Stomach (tissue), 9 donors: ENCODE results near the gene ZNF155. TPM values are rescaled to one million over a fixed set of nuclear protein-coding genes. Genes with fewer than 3 reads are reported as not detected.

Source experiments
- DNase-seq, 2 donors: peaks; one replicate each; pipeline versions ENCODE4 v3.0.0 to v3.0.0-alpha.2; 2013 to 2019
- H3K27ac ChIP-seq, 5 donors: fragments of 200-600 bp in 4 of 5; sonication (generic) in 4 of 5; one replicate each; pipeline ENCODE4 v1.5.1; 2013 to 2019; ENCODE audit warnings: mild to moderate bottlenecking in 1 of 5, moderate library complexity in 1 of 5
- H3K27me3 ChIP-seq, 3 donors: fragments of 200-600 bp; sonication (generic); one replicate each; pipeline ENCODE4 v1.5.1; 2017 to 2019; ENCODE audit warnings: mixed run types in 1 of 3
- H3K36me3 ChIP-seq, 4 donors: fragments of 200-600 bp; sonication (generic); 1 replicate in 3 of 4; 2 replicates in 1 of 4; pipeline ENCODE4 v1.5.1; 2016 to 2019
- H3K4me1 ChIP-seq, 4 donors: fragments of 200-600 bp; sonication (generic); one replicate each; pipeline ENCODE4 v1.5.1; 2016 to 2019
- H3K4me3 ChIP-seq, 4 donors: fragments of 200-600 bp; sonication (generic) in 3 of 4; one replicate each; pipeline ENCODE4 v1.5.1; 2016 to 2019; ENCODE audit warnings: mild to moderate bottlenecking in 1 of 4
- H3K9me3 ChIP-seq, 4 donors: fragments of 200-600 bp; sonication (generic); one replicate each; pipeline ENCODE4 v1.5.1; 2016 to 2019
- CTCF ChIP-seq, 7 experiments: fragments of 450-650 bp in 4 of 7; fragments of 200-600 bp in 3 of 7; sonication (generic) in 3 of 7; IDR thresholded peaks; one replicate each; pipeline ENCODE4 v1.5.1; 2016 to 2019; ENCODE audit warnings: antibody characterized with exemption in 7 of 7, control low read depth in 2 of 7, mild to moderate bottlenecking in 1 of 7
- EP300 ChIP-seq: sonication (generic); formaldehyde crosslinking; IDR thresholded peaks from one replicate; pipeline ENCODE4 v1.6.1; 2017; ENCODE audit warnings: antibody characterized with exemption
- POLR2A ChIP-seq, 4 donors: fragments of 450-650 bp; IDR thresholded peaks; one replicate each; pipeline ENCODE4 v1.6.1; 2016; ENCODE audit warnings: antibody characterized with exemption in 4 of 4, control low read depth in 2 of 4, mild to moderate bottlenecking in 1 of 4, moderate library complexity in 1 of 4
- POLR2AphosphoS5 ChIP-seq, 3 donors: sonication (generic); formaldehyde crosslinking; IDR thresholded peaks; one replicate each; pipeline ENCODE4 v1.6.1; 2016; ENCODE audit warnings: antibody characterized with exemption in 3 of 3
- WGBS, 5 donors: extraction: QIAGEN DNeasy Blood & Tissue Kit in 3 of 5; methylation state at CpG; one replicate each; pipeline versions ENCODE4 v1.1.5 to v1.1.7; 2013 to 2018; 5-methylcytosine and 5-hydroxymethylcytosine counted together
- intact Hi-C: fragments of 100-400 bp; cut with DNase I; formaldehyde crosslinking; loops from one replicate; pipeline ENCODE4 v1.15.1; 2023; ENCODE audit warnings: low total_unique reads
- polyA plus RNA-seq, 3 donors: library from polyadenylated mRNA; stranded (reverse); fragments of 200-250 nt; gene quantifications; one replicate each; pipeline ENCODE4 v1.2.3, GENCODE V29; 2013
- total RNA-seq, 5 donors: library from RNA; depleted of rRNA; stranded (reverse); fragments of >200 nt; gene quantifications; one replicate each; pipeline versions ENCODE4 v1.1.0 to v1.2.3, GENCODE V29; 2014 to 2016
- donor health status: healthy with polysubstance abuse.
- donor health status: Bipolar disorder and iron deficiency.
- donor health status: healthy.

ZNF155 gene
- total and polyA plus RNA-seq, 8 donors: 3.7 to 9.4 (median 4.7) TPM; not detected in 1

GRCh38 chr19:43966079-43966694 lies 17.8 kb upstream of the ZNF155 start:
- intact Hi-C loops: no loop called here
- WGBS, 5 donors: 92 to 99% (median 95%) methylated on average over 3 of the region's 3 CpGs
- H3K4me3 ChIP-seq: no peak overlapping the region
- no peaks in the 10 kb centered on the region for H3K4me1 ChIP-seq
- H3K36me3 ChIP-seq: peaks cover 41 to 100% (median 75%) of the 10 kb centered on the region in 4 donors
- TF ChIP-seq POLR2A (IDR thresholded peaks at IDR 0.05): no peak
- TF ChIP-seq CTCF (IDR thresholded peaks at IDR 0.05): no peak
- no peak for TF ChIP-seq EP300
- TF ChIP-seq POLR2AphosphoS5 (IDR thresholded peaks at IDR 0.05): no peak
- peaks cover 62 to 100% (median 98%) of the 10 kb centered on the region in 4 donors for H3K9me3 ChIP-seq
- DNase-seq: no peak
- no peaks in the 10 kb centered on the region for H3K27me3 ChIP-seq
- H3K27ac ChIP-seq: no peak overlapping the region

- DNase-seq: no peak
- peaks cover 45 to 100% (median 88%) of the 10 kb centered on the region in 4 donors for H3K9me3 ChIP-seq
- no peaks in the 10 kb centered on the region for H3K27me3 ChIP-seq
- TF ChIP-seq POLR2A (IDR thresholded peaks at IDR 0.05): no peak
- TF ChIP-seq CTCF (IDR thresholded peaks at IDR 0.05): no peak
- TF ChIP-seq EP300: no peak
- no peak for TF ChIP-seq POLR2AphosphoS5 (IDR thresholded peaks at IDR 0.05)
- H3K4me3 ChIP-seq: no peak overlapping the region
- WGBS, 5 donors: 83 to 94% (median 88%) methylated on average over 1 of the region's 1 CpG
- H3K27ac ChIP-seq: no peak overlapping the region
- intact Hi-C loops: no loop called here
- no peaks in the 10 kb centered on the region for H3K4me1 ChIP-seq
- H3K36me3 ChIP-seq: peaks cover 0 to 19% (median 0%) of the 10 kb centered on the region in 4 donors
Measured at GRCh38 chr19:43976732-43977131, 7.3 kb upstream of the ZNF155 start.

GRCh38 chr19:43983544-43983911 lies 460 bp upstream of the ZNF155 start:
- peaks cover under 1 to 8% (median 5%) of the 10 kb centered on the region in 4 donors for H3K36me3 ChIP-seq
- peak overlapping the region; percentile 67 to 92 (median 76) for H3K4me3 ChIP-seq
- TF ChIP-seq CTCF (IDR thresholded peaks at IDR 0.05): no peak
- TF ChIP-seq EP300: no peak
- TF ChIP-seq POLR2A (IDR thresholded peaks at IDR 0.05): no peak
- no peak for TF ChIP-seq POLR2AphosphoS5 (IDR thresholded peaks at IDR 0.05)
- peaks cover 6 to 22% (median 16%) of the 10 kb centered on the region in 4 donors for H3K4me1 ChIP-seq
- peaks cover 5 to 42% (median 31%) of the 10 kb centered on the region in 4 donors for H3K9me3 ChIP-seq
- intact Hi-C loops: no loop called here
- H3K27me3 ChIP-seq: no peaks in the 10 kb centered on the region
- peak overlapping the region in 4 of 5 donors; percentile 70 to 87 (median 80) for H3K27ac ChIP-seq
- WGBS, 5 donors: 74 to 91% (median 80%) methylated on average over 2 of the region's 2 CpGs
- peak in 1 of 2 donors; percentile 3 for DNase-seq

- 2 to 4% (median 3%) methylated on average over 14 of the region's 14 CpGs for WGBS, 5 donors
- H3K36me3 ChIP-seq: peaks cover 11 to 19% (median 16%) of the 10 kb centered on the region in 4 donors
- no peak for TF ChIP-seq CTCF (IDR thresholded peaks at IDR 0.05)
- no peak for TF ChIP-seq EP300
- H3K9me3 ChIP-seq: peaks cover 0 to 38% (median 25%) of the 10 kb centered on the region in 4 donors
- intact Hi-C loops: no loop called here
- H3K4me3 ChIP-seq: peak overlapping the region; percentile 67 to 92 (median 76)
- peaks cover 6 to 22% (median 16%) of the 10 kb centered on the region in 4 donors for H3K4me1 ChIP-seq
- peak overlapping the region in 4 of 5 donors; percentile 70 to 87 (median 80) for H3K27ac ChIP-seq
- no peaks in the 10 kb centered on the region for H3K27me3 ChIP-seq
- DNase-seq: no peak
Measured at GRCh38 chr19:43984687-43985000, 656 bp downstream of the ZNF155 start.
